Cortex of kidney (tissue), 1 donor: ENCODE data around the gene STX3.
"Not testable (repeated sequence)": the region's sequence is repeated elsewhere in the genome, so short reads cannot be mapped to it uniquely, and the experiment has no call there.

Experiments
- DNase-seq: peaks from one replicate; lab custom pipeline; 2025; lab: John Stamatoyannopoulos, UW

The STX3 gene

GRCh38 chr11:59791639-59792038 lies 36.5 kb downstream of the STX3 start:
- DNase-seq = no peak

GRCh38 chr11:59792507-59792906 lies 37.3 kb downstream of the STX3 start:
- DNase-seq = no peak

GRCh38 chr11:59794417-59794816 lies 39.2 kb downstream of the STX3 start:
- no peak for DNase-seq

GRCh38 chr11:59800390-59801025 lies 45.3 kb downstream of the STX3 start:
- DNase-seq = no peak

- DNase-seq = no peak
Observed at GRCh38 chr11:59801160-59801706, 46.1 kb downstream of the STX3 start.

GRCh38 chr11:59801981-59802638 lies 46.9 kb downstream of the STX3 start:
- no peak for DNase-seq

GRCh38 chr11:59802639-59803176 lies 47.5 kb downstream of the STX3 start:
- DNase-seq = no peak

GRCh38 chr11:59804061-59804460 lies 48.9 kb downstream of the STX3 start:
- DNase-seq = no peak

- DNase-seq = no peak
Observed at GRCh38 chr11:59807047-59807610, 52.0 kb downstream of the STX3 start.

GRCh38 chr11:59810189-59810910 lies 55.2 kb downstream of the STX3 start, which contains the start of gene MRPL16:
Gene MRPL16, minus strand, starts transcription at chr11:59810778. Its CDS starts 120 bp downstream, at chr11:59810658.
- DNase-seq = no peak

GRCh38 chr11:59810911-59811259 lies 55.7 kb downstream of the STX3 start:
- DNase-seq = no peak

- DNase-seq = no peak
Observed at GRCh38 chr11:59812220-59812619, 57.0 kb downstream of the STX3 start.

GRCh38 chr11:59813364-59813763 lies 58.2 kb downstream of the STX3 start:
- DNase-seq = no peak

GRCh38 chr11:59814021-59814420 lies 58.8 kb downstream of the STX3 start:
- DNase-seq = no peak

- DNase-seq = no peak
Observed at GRCh38 chr11:59815754-59816153, 60.6 kb downstream of the STX3 start.

- not testable (repeated sequence) for DNase-seq
Observed at GRCh38 chr11:59816434-59816833, 61.3 kb downstream of the STX3 start.

GRCh38 chr11:59818572-59818971 lies 63.4 kb downstream of the STX3 start:
- no peak for DNase-seq

- DNase-seq = no peak
Observed at GRCh38 chr11:59822989-59823566, 67.9 kb downstream of the STX3 start.

- DNase-seq = no peak
Observed at GRCh38 chr11:59829358-59829757, 74.2 kb downstream of the STX3 start.

GRCh38 chr11:59833602-59834001 lies 78.4 kb downstream of the STX3 start:
- no peak for DNase-seq

GRCh38 chr11:59839615-59840014 lies 84.4 kb downstream of the STX3 start:
- DNase-seq = no peak

GRCh38 chr11:59841514-59841913 lies 86.3 kb downstream of the STX3 start:
- DNase-seq = no peak
